Common myeloid progenitor, CD34-positive (primary cell): ENCODE results near the gene PPFIA1.

Experiments used
- CTCF ChIA-PET: fragments of 350-600 bp; sonication (Branson Sonifier 250); formaldehyde crosslinking; loops from one replicate; lab custom pipeline; 2021; ENCODE audit warnings: antibody characterized with exemption; lab: Charles Lee
- POLR2A ChIA-PET: fragments of 350-600 bp; sonication (Branson Sonifier 250); formaldehyde crosslinking; loops from one replicate; lab custom pipeline; 2021; ENCODE audit warnings: antibody characterized with exemption; lab: Charles Lee
- DNase-seq, 3 donors: peaks; one replicate each; pipeline versions ENCODE4 v3.0.0 to v3.0.0-alpha.2; 2013
- H3K27ac ChIP-seq, 2 experiments: 1 replicate in 1 of 2; 2 replicates in 1 of 2; pipeline ENCODE4 v1.7.0; 2013; ENCODE audit warnings: inconsistent platforms in 2 of 2, low read length in 2 of 2, mild to moderate bottlenecking in 2 of 2, low read depth in 1 of 2, moderate library complexity in 1 of 2; ENCODE audit not compliant: severe bottlenecking in 2 of 2, insufficient read depth in 1 of 2, poor library complexity in 1 of 2
- H3K27me3 ChIP-seq, 5 experiments: replicated peaks in 2 of 5; 1 replicate in 3 of 5; 2 replicates in 2 of 5; pipeline versions ENCODE4 v1.6.1 to v1.7.0; 2013; ENCODE audit warnings: low read length in 4 of 5, mild to moderate bottlenecking in 2 of 5, moderate library complexity in 2 of 5, inconsistent platforms in 1 of 5; ENCODE audit not compliant: insufficient read depth in 5 of 5, control insufficient read depth in 4 of 5
- H3K36me3 ChIP-seq, 4 experiments: 1 replicate in 2 of 4; 2 replicates in 2 of 4; pipeline versions ENCODE4 v1.6.1 to v1.7.0; 2013; ENCODE audit warnings: low read length in 3 of 4, control low read depth in 1 of 4, mild to moderate bottlenecking in 1 of 4; ENCODE audit not compliant: control insufficient read depth in 4 of 4, insufficient read depth in 4 of 4
- H3K4me1 ChIP-seq, 4 experiments: 1 replicate in 3 of 4; 2 replicates in 1 of 4; pipeline versions ENCODE4 v1.6.1 to v1.7.1; 2013; ENCODE audit warnings: low read length in 3 of 4, mild to moderate bottlenecking in 3 of 4, control low read depth in 1 of 4, inconsistent platforms in 1 of 4, moderate library complexity in 1 of 4; ENCODE audit not compliant: control insufficient read depth in 4 of 4, insufficient read depth in 4 of 4; ENCODE audit errors: control extremely low read depth in 1 of 4
- H3K4me3 ChIP-seq, 7 experiments: 1 replicate in 4 of 7; 2 replicates in 3 of 7; pipeline versions ENCODE4 v1.5.1 to v1.7.0; 2013; ENCODE audit warnings: mild to moderate bottlenecking in 7 of 7, low read length in 6 of 7, moderate library complexity in 6 of 7, inconsistent platforms in 2 of 7, low read depth in 2 of 7, control low read depth in 1 of 7; ENCODE audit not compliant: insufficient read depth in 4 of 7, control insufficient read depth in 1 of 7; ENCODE audit errors: extremely low read depth in 1 of 7
- H3K9me3 ChIP-seq, 5 experiments: 1 replicate in 4 of 5; 2 replicates in 1 of 5; pipeline versions ENCODE4 v1.6.1 to v1.7.1; 2013; ENCODE audit warnings: low read length in 4 of 5, mild to moderate bottlenecking in 2 of 5, inconsistent platforms in 1 of 5, low read depth in 1 of 5, moderate library complexity in 1 of 5; ENCODE audit not compliant: control insufficient read depth in 4 of 5, insufficient read depth in 2 of 5; ENCODE audit errors: control extremely low read depth in 1 of 5
- WGBS: methylation state at CpG from one replicate; pipeline ENCODE4 v1.1.5; 2013; ENCODE audit not compliant: insufficient coverage; 5-methylcytosine and 5-hydroxymethylcytosine counted together

Gene PPFIA1

GRCh38 chr11:70272009-70272408, 1.5 kb downstream of the PPFIA1 start:
- ChIA-PET POLR2A (no interaction called here), CTCF (interaction anchor here (1.1 to 1.7 kb wide), 2 partner anchors 50 to 90 kb away, joined by 3 read pairs; no protein-coding TSS in a partner anchor)
- WGBS, result 95% methylated on average over 7 of the region's 7 CpGs
- no peak for DNase-seq
- Histone ChIP-seq H3K36me3 (peaks cover 2 to 30% (median 25%) of the 10 kb centered on the region in 4 experiments), H3K27ac (no peak overlapping the region), H3K27me3 (peaks cover 0 to 11% (median 0%) of the 10 kb centered on the region in 5 experiments), H3K4me3 (peak overlapping the region in 3 of 7 experiments; percentile 25 to 96 (median 86)), H3K4me1 (peaks cover 7 to 19% (median 13%) of the 10 kb centered on the region in 4 experiments), H3K9me3 (no peaks in the 10 kb centered on the region)

- Histone ChIP-seq H3K36me3 (peaks cover 12 to 52% (median 36%) of the 10 kb centered on the region in 4 experiments), H3K27ac (no peak overlapping the region), H3K4me1 (no peaks in the 10 kb centered on the region), H3K27me3 (no peaks in the 10 kb centered on the region), H3K4me3 (no peak overlapping the region), H3K9me3 (no peaks in the 10 kb centered on the region)
- CTCF ChIA-PET, result interaction anchor here (0.8 kb wide), 2 partner anchors 12 to 22 kb away, joined by 3 read pairs; no protein-coding TSS in a partner anchor
- POLR2A ChIA-PET, result no interaction called here
- no peak for DNase-seq
- 95% methylated on average over 8 of the region's 8 CpGs for WGBS
These were observed 8.5 kb downstream of the PPFIA1 start for GRCh38 chr11:70278994-70279393.

- Histone ChIP-seq H3K36me3 (peaks cover 16 to 55% (median 32%) of the 10 kb centered on the region in 4 experiments), H3K27me3 (no peaks in the 10 kb centered on the region), H3K4me3 (no peak overlapping the region), H3K4me1 (no peaks in the 10 kb centered on the region), H3K27ac (no peak overlapping the region), H3K9me3 (no peaks in the 10 kb centered on the region)
- no peak for DNase-seq
- CTCF ChIA-PET, result no interaction called here
- WGBS, result 95% methylated on average over 7 of the region's 7 CpGs
- POLR2A ChIA-PET, result no interaction called here
These were observed 10.7 kb downstream of the PPFIA1 start for GRCh38 chr11:70281156-70281609.

GRCh38 chr11:70282012-70282411, 11.5 kb downstream of the PPFIA1 start:
- ChIA-PET POLR2A (no interaction called here), CTCF (no interaction called here)
- no peak for DNase-seq
- 100% methylated on average over 1 of the region's 4 CpGs for WGBS
- H3K4me1 ChIP-seq, result no peaks in the 10 kb centered on the region
- H3K27me3 ChIP-seq, result no peaks in the 10 kb centered on the region
- H3K4me3 ChIP-seq, result no peak overlapping the region
- peaks cover 16 to 62% (median 33%) of the 10 kb centered on the region in 4 experiments for H3K36me3 ChIP-seq
- H3K9me3 ChIP-seq, result no peaks in the 10 kb centered on the region
- no peak overlapping the region for H3K27ac ChIP-seq

GRCh38 chr11:70288721-70289120, 18.2 kb downstream of the PPFIA1 start:
- no peak for DNase-seq
- ChIA-PET POLR2A (interaction anchor here (0.7 kb wide), 1 partner anchor 1686 kb away, joined by 3 read pairs; no protein-coding TSS in a partner anchor), CTCF (no interaction called here)
- Histone ChIP-seq H3K36me3 (peaks cover 9 to 52% (median 32%) of the 10 kb centered on the region in 4 experiments), H3K27ac (no peak overlapping the region), H3K9me3 (no peaks in the 10 kb centered on the region), H3K4me3 (no peak overlapping the region), H3K4me1 (no peaks in the 10 kb centered on the region), H3K27me3 (no peaks in the 10 kb centered on the region)
- WGBS, result 100% methylated on average over 1 of the region's 6 CpGs

GRCh38 chr11:70289582-70289981, 19.1 kb downstream of the PPFIA1 start:
- 100% methylated on average over 3 of the region's 4 CpGs for whole genome bisulfite sequencing
- POLR2A ChIA-PET, result no interaction called here
- no peak for DNase-seq
- CTCF ChIA-PET, result no interaction called here
- peaks cover 8 to 49% (median 31%) of the 10 kb centered on the region in 4 experiments for H3K36me3 ChIP-seq
- no peaks in the 10 kb centered on the region for H3K4me1 ChIP-seq
- H3K27ac ChIP-seq, result no peak overlapping the region
- no peak overlapping the region for H3K4me3 ChIP-seq
- no peaks in the 10 kb centered on the region for H3K9me3 ChIP-seq
- no peaks in the 10 kb centered on the region for H3K27me3 ChIP-seq

- Histone ChIP-seq H3K4me3 (no peak overlapping the region), H3K27me3 (no peaks in the 10 kb centered on the region), H3K36me3 (peaks cover 6 to 44% (median 27%) of the 10 kb centered on the region in 4 experiments), H3K9me3 (no peaks in the 10 kb centered on the region), H3K4me1 (no peaks in the 10 kb centered on the region), H3K27ac (no peak overlapping the region)
- CTCF ChIA-PET, result interaction anchor here (1.1 to 1.3 kb wide), 3 partner anchors 11 to 38 kb away, joined by 3 read pairs; no protein-coding TSS in a partner anchor
- POLR2A ChIA-PET, result no interaction called here
- WGBS, result 98% methylated on average over 3 of the region's 7 CpGs
- no peak for DNase-seq
These were observed 20.0 kb downstream of the PPFIA1 start for GRCh38 chr11:70290361-70291065.
